ENCODE results near the gene ALPK1. TPM values are rescaled to one million over a fixed set of nuclear protein-coding genes. Genes with fewer than 3 reads are reported as not detected.

Gene ALPK1
- total RNA-seq = 7.7 and 8.1 TPM in 2 replicates

GRCh38 chr4:112296949-112297880, at the start of gene ALPK1:
ALPK1 (plus strand) TSS chr4:112297369.

Other genes starting within 250 kb of the ALPK1 start
- 3.2 and 5.1 TPM in 2 replicates for gene FAM241A, start 151.9 kb upstream of the ALPK1 start, total RNA-seq
- 16.4 and 21.1 TPM in 2 replicates for gene AP1AR, start 65.6 kb upstream of the ALPK1 start, total RNA-seq
- gene TIFA, start 11.5 kb upstream of the ALPK1 start, total RNA-seq = 5.9 and 8.6 TPM in 2 replicates
- not detected in 2 replicates for gene NEUROG2, start 218.8 kb downstream of the ALPK1 start, total RNA-seq

All from hair follicular keratinocyte (primary cell).